ENCODE measurements around the gene PLAAT5.
"Not testable (repeated sequence)": the region's sequence is repeated elsewhere in the genome, so short reads cannot be mapped to it uniquely, and the experiment has no call there.

PLAAT5 gene

DNA sequence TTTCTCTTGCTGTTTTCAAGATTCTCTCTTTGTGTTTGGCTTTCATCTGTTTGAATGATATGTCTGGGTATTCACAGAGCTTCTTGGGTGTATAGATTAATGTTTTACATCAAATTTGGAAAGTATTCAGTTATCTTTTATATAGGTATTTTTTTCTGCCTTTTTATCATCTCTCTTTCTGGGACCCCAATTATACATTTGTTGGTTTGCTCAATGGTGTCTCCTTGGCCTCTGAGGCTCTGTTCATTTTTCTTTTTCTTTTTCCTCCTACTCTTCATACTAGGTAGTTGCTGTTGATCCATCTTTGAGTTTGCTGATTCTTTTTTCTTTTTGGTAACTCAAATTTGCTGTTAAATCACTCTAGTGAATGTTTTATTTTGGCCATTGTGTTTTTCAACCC, 14.3 kb downstream of the PLAAT5 start:
- no peak for DNase-seq

DNA sequence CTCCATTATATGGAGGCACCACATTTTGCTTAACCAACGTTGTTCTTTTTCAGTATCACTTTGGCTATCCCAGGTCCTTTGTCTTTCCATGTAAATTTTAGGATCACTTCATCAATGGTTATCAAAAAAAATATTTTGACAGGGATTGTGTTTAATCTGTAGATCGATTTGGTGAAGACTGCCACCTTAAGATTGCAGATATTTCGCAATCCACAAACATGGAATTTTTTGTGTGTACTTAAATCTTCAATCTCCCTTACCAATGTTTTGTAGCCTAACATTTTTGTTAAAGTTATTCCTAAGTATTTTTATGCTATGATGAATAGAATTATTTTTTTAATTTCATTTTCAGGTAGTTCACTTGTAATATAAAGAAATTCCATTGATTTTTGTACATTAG, 18.6 kb downstream of the PLAAT5 start:
- DNase-seq, result no peak

DNA sequence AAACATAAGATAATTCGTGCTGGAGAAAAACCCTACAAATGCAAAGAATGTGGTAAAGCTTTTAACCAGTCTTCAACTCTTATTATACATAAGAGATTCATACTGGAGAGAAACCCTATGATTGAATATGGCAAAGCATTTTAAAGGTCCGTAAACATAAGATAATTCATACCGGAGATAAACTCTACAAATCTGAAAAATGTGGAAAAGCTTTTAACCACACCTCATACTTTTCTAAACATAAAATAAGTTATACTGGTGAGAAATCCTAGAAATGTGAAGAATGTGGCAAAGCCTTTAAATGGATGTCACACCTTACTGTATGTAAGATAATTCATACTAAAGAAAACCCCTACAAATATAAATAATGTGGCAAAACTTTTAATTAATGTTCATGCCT, 20.7 kb downstream of the PLAAT5 start:
- DNase-seq, result no peak

DNA sequence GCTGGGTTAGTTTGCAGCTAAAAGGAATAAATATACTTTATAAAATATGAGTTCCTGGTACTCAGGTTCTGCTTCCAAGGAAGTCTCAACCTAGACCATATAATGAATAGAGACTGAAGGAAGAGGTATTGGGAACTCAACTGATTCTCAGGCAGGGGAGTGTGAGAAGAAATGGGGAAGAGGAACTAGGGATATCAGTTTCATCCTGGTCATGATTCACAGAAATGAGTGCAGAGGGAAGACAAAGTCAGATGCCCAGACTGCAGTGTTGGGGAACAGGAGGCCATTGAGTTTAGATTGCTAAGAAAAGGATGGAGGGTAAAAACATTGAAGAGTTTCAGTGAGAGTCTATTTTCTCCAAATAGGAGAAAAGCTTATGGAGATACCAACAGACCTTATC, 28.8 kb downstream of the PLAAT5 start:
- DNase-seq, result no peak

DNA sequence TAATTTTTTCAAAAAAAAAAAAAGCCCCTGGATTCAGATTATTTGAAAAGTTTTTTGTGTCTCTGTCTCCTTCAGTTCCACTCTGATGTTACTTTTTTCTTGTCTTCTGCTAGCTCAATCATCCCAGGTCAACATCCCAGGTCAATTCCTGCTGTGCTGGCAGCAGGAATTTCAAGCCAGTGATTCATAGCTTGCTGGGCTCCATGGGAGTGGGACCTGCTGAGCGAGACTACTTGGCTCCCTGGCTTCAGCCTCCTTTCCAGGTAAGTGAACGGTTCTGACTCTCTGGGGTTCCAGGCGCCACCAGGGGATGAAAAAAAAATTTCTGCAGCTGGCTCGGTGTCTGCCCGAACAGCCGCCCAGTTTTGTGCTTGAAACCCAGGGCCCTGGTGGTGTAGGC, 31.4 kb downstream of the PLAAT5 start:
- no peak for DNase-seq

DNA sequence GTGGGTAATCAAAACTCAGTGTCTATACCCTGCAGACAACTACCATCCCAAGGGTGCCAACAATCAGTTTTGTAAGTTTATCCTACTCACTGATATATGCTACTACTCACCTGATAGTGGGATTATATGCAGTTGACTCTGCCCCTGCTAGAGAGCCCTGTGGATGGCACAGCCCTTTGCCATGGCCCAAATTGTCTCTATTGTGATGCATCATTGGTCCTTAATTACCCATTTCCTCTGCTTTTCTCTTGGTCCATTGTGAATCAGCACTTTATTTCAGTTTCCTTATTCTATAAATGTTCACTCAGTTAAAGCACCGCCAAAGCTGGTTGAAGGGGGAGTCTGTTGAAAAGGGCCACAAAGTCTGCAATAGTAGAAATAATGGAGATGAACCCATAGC, 42.3 kb downstream of the PLAAT5 start:
- DNase-seq, result no peak

DNA sequence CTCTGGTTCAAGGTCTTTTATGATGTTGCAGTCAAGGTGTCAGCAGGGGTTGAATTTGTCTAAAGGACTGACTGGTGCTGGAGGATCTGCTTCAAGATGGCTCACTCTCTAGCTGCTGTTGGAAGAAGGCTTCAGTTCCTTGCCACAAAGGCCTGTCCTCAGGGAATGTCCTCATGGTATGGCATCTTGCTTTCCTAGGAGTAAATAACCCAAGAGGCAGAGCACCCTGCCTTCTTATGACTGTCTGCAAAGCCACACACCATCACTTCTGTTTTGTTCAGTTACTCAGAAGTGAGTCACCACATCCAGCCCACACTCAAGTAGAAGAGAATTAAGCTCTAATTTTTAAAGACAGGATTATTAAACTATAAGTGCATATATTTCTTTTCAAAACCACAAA, 45.2 kb downstream of the PLAAT5 start:
- DNase-seq, result no peak

DNA sequence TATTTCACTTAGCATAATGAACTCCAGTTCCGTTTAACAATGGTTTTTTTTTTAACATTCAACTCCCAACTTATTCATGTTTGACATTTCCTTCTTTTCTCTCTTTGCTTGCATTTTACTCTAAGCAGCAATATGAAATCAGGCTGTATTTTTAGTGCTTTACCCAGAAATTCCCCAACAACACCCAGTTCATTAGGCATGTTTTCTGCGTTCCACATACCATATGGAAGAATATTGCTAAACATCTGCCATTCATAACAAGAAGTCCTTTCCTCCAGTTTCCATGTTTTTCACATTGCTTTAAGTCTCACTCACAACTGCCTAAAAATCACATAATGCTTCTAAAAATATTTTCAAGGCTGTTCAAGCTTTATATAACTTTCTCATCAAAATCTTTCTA, 45.8 kb downstream of the PLAAT5 start:
- DNase-seq, result no peak

DNA sequence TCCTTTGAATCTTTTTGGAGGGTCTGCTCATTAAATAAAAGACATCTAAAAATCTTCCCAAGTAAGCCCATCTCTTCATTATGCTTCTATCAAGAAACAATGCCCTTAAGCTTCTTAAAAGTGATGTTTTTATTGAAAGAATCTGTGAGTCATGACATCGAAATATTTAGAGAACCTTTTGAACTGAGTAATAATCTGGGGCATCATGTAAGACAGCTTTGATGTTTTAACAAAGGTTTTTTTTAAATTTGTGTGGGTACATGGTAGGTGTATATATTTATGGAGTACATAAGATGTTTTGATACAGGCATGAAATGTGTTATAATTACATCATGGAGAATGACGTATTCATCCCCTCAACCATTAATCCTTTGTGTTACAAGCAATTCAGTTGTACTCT, 46.8 kb downstream of the PLAAT5 start:
- DNase-seq, result no peak

DNA sequence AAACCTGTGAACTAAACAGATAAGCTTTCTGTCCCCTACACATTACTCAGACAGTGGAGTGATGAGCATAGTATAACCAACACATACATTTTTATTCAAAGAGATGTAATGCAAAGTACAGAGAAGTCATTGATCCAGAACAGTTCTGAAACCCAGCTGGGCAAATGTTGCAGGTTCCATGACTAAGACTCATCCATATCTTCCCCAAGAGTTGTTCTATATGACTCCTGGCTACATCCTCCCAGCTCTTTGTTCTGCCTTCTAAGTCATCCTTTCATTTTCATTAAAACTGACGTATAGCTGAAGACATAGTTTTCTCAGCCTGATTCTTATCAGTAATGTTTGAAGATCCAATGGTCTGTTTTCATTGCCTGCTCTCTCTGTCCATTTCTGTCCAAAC, 47.3 kb downstream of the PLAAT5 start:
- no peak for DNase-seq

DNA sequence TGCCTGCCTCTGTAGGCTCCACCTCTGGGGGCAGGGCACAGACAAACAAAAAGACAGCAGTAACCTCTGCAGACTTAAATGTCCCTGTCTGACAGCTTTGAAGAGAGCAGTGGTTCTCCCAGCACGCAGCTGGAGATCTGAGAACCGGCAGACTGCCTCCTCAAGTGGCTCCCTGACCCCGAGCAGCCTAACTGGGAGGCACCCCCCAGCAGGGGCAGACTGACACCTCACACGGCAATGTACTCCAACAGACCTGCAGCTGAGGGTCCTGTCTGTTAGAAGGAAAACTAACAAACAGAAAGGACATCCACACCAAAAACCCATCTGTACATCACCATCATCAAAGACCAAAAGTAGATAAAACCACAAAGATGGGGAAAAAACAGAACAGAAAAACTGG, 55.1 kb downstream of the PLAAT5 start:
- not testable (repeated sequence) for DNase-seq

DNA sequence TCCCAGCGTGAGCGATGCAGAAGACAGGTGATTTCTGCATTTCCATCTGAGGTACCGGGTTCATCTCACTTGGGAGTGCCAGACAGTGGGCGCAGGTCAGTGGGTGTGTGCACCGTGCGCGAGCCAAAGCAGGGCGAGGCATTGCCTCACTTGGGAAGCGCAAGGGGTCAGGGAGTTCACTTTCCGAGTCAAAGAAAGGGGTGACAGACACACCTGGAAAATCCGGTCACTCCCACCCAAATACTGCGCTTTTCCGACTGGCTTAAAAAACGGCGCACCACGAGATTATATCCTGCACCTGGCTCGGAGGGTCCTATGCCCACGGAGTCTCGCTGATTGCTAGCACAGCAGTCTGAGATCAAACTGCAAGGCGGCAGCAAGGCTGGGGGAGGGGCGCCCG, 55.6 kb downstream of the PLAAT5 start:
- not testable (repeated sequence) for DNase-seq

DNA sequence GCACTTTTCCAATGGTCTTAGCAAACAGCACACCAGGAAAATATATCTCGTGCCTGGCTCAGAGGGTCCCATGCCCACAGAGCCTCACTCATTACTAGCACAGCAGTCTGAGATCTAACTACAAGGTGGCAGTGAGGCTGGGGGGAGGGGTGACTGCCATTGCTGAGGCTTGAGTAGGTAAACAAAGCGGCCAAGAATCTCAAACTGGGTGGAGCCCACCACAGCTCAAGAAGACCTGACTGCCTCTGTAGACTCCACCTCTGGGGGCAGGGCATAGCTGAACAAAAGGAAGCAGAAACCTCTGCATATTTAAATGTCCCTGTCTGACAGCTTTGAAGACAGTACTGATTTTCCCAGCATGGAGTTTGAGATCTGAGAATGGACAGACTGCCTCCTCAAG, 60.2 kb downstream of the PLAAT5 start:
- not testable (repeated sequence) for DNase-seq

DNA sequence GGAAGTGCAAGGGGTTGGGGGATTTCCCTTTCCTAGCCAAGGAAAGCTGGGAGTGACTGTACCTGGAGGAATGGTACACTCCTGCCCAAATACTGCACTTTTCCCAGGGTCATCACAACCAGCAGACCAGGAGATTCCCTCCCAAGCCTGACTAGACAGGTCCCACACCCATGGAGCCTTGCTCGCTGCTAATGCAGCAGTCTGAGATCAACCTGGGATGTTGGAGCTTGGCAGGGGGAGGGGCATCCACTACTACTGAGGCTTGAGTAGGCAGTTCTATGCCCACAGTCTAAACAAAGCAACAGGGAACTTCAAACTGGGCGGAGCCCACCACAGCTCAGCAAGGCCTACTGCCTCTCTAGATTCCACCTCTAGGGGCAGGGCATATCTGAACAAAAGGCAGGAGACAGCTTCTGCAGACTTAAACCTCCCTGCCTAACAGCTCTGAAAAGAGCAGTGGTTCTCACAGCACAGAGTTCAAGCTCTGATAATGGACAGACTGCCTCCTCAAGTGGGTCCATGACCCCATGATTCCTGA, 62.9 kb downstream of the PLAAT5 start:
- no peak for DNase-seq

DNA sequence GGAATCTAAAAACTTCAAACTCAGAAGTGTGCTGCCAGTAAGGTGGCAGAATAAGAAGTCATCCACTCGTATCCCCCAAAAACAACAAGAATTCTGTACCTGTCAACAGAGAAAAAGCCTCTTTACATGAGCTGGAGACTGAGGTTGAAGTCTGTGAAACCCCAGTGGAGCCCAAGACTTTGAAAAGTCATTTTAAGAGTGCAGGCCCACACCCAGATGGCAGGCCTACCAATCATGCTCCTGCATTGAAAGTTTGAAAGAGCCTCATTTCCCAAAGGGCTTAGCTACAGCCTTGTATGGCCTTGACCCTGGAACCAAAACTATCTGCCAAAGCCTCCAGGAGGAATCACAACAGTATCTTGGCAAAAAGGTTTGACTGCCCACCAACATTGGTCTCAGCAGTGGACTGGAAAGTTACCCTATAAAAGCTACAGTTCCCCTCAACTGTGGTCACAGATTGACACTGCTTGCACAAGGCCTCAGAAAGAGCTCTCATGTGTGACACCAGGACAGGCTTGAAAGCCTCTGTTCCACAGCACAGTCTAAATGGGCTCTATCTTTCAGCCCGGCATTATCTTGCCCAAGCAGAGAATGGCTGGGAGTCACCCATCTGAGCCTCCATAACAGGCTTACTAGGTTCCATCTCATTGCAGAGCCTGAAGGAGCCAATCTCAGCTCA, 73.7 kb downstream of the PLAAT5 start:
- DNase-seq, result no peak

Data from effector CD8-positive, alpha-beta T cell (primary cell).